Stimulated activated CD4-positive, alpha-beta T cell treated with anti-CD3 and anti-CD28 coated beads, TNF-alpha, amount 100 ng/mL, for 48 hours (primary cell): Measurements from ENCODE around the gene TMUB1.

ENCODE experiments used
- DNase-seq, 3 donors: peaks; one replicate each; pipeline ENCODE4 v3.0.0-alpha.2; 2020; ENCODE audit warnings: low read depth in 3 of 3

Gene TMUB1

GRCh38 chr7:151085329-151085690 lies 2.0 kb upstream of the TMUB1 start:
- DNase-seq = no peak

- DNase-seq = no peak
Measured at GRCh38 chr7:151083824-151084160, 499 bp upstream of the TMUB1 start.

- DNase-seq = no peak
Measured at GRCh38 chr7:151082141-151083070, 887 bp downstream of the TMUB1 start.

- no peak for DNase-seq
Measured at GRCh38 chr7:151081170-151082101, 1.9 kb downstream of the TMUB1 start.

- DNase-seq = peak; percentile 78 to 83 (median 78)
Measured at GRCh38 chr7:151080522-151081169, 2.6 kb downstream of the TMUB1 start, which contains the start of gene FASTK. Gene FASTK, minus strand, starts transcription at chr7:151080809. Its CDS starts 43 bp downstream, at chr7:151080766.

GRCh38 chr7:151080067-151080521 lies 3.2 kb downstream of the TMUB1 start:
- DNase-seq = no peak

GRCh38 chr7:151079199-151079910 lies 3.9 kb downstream of the TMUB1 start:
- no peak for DNase-seq

- no peak for DNase-seq
Measured at GRCh38 chr7:151078233-151079040, 4.9 kb downstream of the TMUB1 start.

GRCh38 chr7:151077705-151078232 lies 5.5 kb downstream of the TMUB1 start:
- DNase-seq = no peak

GRCh38 chr7:151076863-151077704 lies 6.2 kb downstream of the TMUB1 start:
- no peak for DNase-seq

- DNase-seq = no peak
Measured at GRCh38 chr7:151075978-151076426, 7.3 kb downstream of the TMUB1 start.

GRCh38 chr7:151075662-151075971 lies 7.7 kb downstream of the TMUB1 start:
- no peak for DNase-seq

- no peak for DNase-seq
Measured at GRCh38 chr7:151074817-151075661, 8.3 kb downstream of the TMUB1 start.

GRCh38 chr7:151073990-151074389 lies 9.3 kb downstream of the TMUB1 start:
- no peak for DNase-seq

- no peak for DNase-seq
Measured at GRCh38 chr7:151071032-151071866, 12.0 kb downstream of the TMUB1 start.

- DNase-seq = no peak
Measured at GRCh38 chr7:151070574-151070960, 12.7 kb downstream of the TMUB1 start.

GRCh38 chr7:151069841-151070573 lies 13.3 kb downstream of the TMUB1 start:
- no peak for DNase-seq
